ENCODE data around the gene NCKAP1. TPM values are rescaled to one million over a fixed set of nuclear protein-coding genes. Genes with fewer than 3 reads are reported as not detected.

Gene NCKAP1
- total RNA-seq, 2 donors from 2014 or later = 19.8 to 59.9 TPM

DNA sequence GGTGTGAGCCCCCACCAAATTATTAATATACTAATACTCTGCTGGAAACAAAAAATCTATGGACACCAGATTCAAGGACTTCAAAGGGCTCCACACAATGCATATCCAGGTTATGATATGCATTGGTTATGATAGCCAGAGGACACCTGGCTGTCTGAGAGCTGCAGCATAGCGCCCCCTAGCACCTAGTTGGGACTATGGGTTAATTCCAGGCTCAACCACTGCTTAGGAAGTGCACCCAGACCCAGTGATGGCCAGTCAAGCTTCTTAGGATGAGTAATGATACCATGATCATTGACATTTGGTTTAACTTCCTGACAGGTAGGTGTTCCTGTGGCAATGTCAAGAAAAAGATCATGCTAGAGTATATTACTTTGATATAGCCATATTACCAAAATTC lies 168.0 kb downstream of the NCKAP1 start:
- intact Hi-C loops (cut with DNase I) = no loop called here
- ATAC-seq (no peak), DNase-seq (peak in 1 of 4 donors; percentile 15)
- Histone ChIP-seq H3K9me3 (no peaks in the 10 kb centered on the region), H3K4me1 (peaks cover 16% of the 10 kb centered on the region), H3K36me3 (replicated peaks in 1 of 2; ENCODE audit: insufficient read depth in 1 of 2, low read depth in 2 of 2) (no peaks in the 10 kb centered on the region), H3K4me3 (no peak overlapping the region), H3K27ac (no peak overlapping the region), H3K27me3 (no peaks in the 10 kb centered on the region)
- TF ChIP-seq POLR2A (IDR thresholded peaks at IDR 0.05) = no peak
- TF ChIP-seq, protein P1, sequence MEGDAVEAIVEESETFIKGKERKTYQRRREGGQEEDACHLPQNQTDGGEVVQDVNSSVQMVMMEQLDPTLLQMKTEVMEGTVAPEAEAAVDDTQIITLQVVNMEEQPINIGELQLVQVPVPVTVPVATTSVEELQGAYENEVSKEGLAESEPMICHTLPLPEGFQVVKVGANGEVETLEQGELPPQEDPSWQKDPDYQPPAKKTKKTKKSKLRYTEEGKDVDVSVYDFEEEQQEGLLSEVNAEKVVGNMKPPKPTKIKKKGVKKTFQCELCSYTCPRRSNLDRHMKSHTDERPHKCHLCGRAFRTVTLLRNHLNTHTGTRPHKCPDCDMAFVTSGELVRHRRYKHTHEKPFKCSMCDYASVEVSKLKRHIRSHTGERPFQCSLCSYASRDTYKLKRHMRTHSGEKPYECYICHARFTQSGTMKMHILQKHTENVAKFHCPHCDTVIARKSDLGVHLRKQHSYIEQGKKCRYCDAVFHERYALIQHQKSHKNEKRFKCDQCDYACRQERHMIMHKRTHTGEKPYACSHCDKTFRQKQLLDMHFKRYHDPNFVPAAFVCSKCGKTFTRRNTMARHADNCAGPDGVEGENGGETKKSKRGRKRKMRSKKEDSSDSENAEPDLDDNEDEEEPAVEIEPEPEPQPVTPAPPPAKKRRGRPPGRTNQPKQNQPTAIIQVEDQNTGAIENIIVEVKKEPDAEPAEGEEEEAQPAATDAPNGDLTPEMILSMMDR (IDR thresholded peaks at IDR 0.05) = peak in 1 of 7 experiments; percentile 12
- 8 to 15% methylated on average over 1 of the region's 1 CpG for WGBS, 2 donors

DNA sequence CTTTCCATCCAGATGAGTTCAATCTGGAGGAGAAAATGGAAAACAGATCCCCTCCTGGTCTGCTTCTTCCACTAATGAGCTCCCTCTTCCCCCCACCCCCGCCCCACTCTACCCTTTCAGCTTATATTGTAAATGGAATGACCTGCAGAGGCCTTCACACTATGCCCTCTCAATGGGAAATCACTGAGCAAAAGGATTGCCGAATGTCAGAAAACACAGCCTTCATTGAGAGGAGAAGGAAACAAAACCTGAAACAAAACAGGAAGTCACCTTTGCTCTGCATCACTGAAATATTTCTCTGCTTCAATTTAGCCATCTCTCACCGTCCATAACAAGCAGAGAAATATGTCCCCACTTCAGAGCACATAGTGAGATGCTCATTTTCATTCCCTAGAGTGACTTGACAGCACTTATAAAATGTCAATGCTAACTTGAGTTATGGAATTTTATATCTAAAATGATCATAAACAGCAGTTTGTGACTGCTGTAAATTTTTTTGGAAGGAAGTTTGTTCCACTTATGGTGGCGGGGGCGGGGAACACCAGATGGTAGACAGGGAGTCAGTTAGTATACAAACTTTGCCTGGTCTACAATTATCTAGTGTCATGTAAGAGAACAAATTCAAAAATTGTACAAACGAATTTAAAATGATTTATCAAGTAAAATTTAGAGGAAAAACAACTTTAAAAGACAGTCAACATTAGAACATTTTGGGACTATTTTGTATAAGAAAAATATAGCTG lies 170.0 kb downstream of the NCKAP1 start:
- Histone ChIP-seq H3K36me3 (replicated peaks in 1 of 2; ENCODE audit: insufficient read depth in 1 of 2, low read depth in 2 of 2) (no peaks in the 10 kb centered on the region), H3K9me3 (no peaks in the 10 kb centered on the region), H3K27me3 (no peaks in the 10 kb centered on the region), H3K27ac (no peak overlapping the region), H3K4me1 (peaks cover 16% of the 10 kb centered on the region), H3K4me3 (no peak overlapping the region)
- ATAC-seq = no peak
- WGBS, 2 donors = 74 to 76% methylated on average over 6 of the region's 6 CpGs
- intact Hi-C loops (cut with DNase I) = no loop called here
- no peak for TF ChIP-seq POLR2A (IDR thresholded peaks at IDR 0.05)
- TF ChIP-seq, protein P1 (IDR thresholded peaks at IDR 0.05) = no peak
- DNase-seq = no peak

- ATAC-seq (no peak), DNase-seq (no peak)
- WGBS, 2 donors = 44 to 57% methylated on average over 12 of the region's 12 CpGs
- Histone ChIP-seq H3K4me1 (peaks cover 16% of the 10 kb centered on the region), H3K9me3 (no peaks in the 10 kb centered on the region), H3K36me3 (replicated peaks in 1 of 2; ENCODE audit: insufficient read depth in 1 of 2, low read depth in 2 of 2) (no peaks in the 10 kb centered on the region), H3K27ac (no peak overlapping the region), H3K27me3 (no peaks in the 10 kb centered on the region), H3K4me3 (no peak overlapping the region)
- TF ChIP-seq POLR2A (IDR thresholded peaks at IDR 0.05) = no peak
- TF ChIP-seq, protein P1 (IDR thresholded peaks at IDR 0.05) = no peak
- intact Hi-C loops (cut with DNase I) = no loop called here
Observed at GRCh38 chr2:182867426-182868053, 170.7 kb downstream of the NCKAP1 start.

- no peaks in the 10 kb centered on the region for H3K9me3 ChIP-seq
- H3K27ac ChIP-seq = no peak within 1 kb of the TSS
- ATAC-seq = peak; percentile 65
- intact Hi-C loops (cut with DNase I) = no loop called here
- no peak within 1 kb of the TSS for H3K4me3 ChIP-seq
- TF ChIP-seq, protein P1 (IDR thresholded peaks at IDR 0.05) = no peak
- TF ChIP-seq POLR2A (IDR thresholded peaks at IDR 0.05) = peak in 1 of 3 donors; percentile 8
- H3K27me3 ChIP-seq = no peaks in the 10 kb centered on the region
- no peaks in the 10 kb centered on the region for H3K36me3 ChIP-seq (replicated peaks in 1 of 2; ENCODE audit: insufficient read depth in 1 of 2, low read depth in 2 of 2)
- WGBS, 2 donors = 7 to 10% methylated on average over 38 to 57 of the region's 57 CpGs
- H3K4me1 ChIP-seq = peaks cover 21% of the 10 kb centered on the region
- DNase-seq = peak; percentile 23 to 53 (median 40)
Observed at GRCh38 chr2:182866461-182867406, 171.5 kb downstream of the NCKAP1 start, which contains the start of gene FRZB. Gene FRZB (minus strand): TSS chr2:182866637. CDS start chr2:182866552, 85 bp downstream.

Data from body of pancreas (tissue), 4 donors.